GM18951 (cell line): ENCODE data around the gene LRRC51.

Source experiments
- POLR2A ChIP-seq: IDR thresholded peaks from 4 replicates; pipeline ENCODE4 v1.6.1; 2011; ENCODE audit warnings: mild to moderate bottlenecking; ENCODE audit not compliant: insufficient read length, insufficient read depth; ENCODE audit errors: extremely low read depth
- in situ Hi-C: fragments of 300-500 bp; cut with MboI; formaldehyde crosslinking; loops from one replicate; pipeline ENCODE4 v1.12.0; 2022; ENCODE audit warnings: low sequenced_read_pairs, mixed read lengths, inconsistent platforms; ENCODE audit not compliant: unreplicated experiment

LRRC51 gene

DNA sequence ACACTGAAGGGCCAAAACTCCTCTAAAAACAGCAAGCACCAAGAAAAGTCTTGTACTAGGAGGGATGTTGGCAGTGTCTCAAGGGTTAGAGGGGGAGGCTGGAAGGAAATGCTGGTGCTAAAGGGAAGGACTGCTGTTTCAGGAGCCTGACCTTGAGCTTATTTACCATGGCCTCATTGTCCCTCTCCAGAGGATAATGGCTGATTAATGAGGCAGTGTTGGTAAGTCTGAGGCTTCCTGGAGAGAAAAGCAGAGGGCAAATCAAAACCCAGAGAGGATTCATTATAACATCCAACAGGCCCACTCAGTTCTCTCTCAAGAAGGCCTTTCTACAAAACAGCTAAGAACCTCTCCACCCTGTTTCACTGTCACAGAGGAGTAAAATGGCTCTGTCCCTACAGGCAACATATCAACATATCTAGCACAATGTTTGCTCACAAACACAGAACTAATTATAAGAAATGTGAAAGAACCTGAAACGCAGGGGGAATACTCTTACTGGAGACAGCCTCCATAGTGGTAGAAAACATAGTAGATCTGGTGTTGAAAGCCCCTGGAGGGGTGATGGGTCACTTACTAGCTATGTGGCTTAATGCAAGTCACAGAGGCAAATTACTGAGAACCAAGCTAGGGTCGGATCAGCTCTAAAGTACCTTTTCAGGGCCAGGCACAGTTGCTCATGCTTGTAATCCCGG lies 31.7 kb upstream of the LRRC51 start:
- in situ Hi-C loops = no loop called here
- TF ChIP-seq POLR2A = no peak

DNA sequence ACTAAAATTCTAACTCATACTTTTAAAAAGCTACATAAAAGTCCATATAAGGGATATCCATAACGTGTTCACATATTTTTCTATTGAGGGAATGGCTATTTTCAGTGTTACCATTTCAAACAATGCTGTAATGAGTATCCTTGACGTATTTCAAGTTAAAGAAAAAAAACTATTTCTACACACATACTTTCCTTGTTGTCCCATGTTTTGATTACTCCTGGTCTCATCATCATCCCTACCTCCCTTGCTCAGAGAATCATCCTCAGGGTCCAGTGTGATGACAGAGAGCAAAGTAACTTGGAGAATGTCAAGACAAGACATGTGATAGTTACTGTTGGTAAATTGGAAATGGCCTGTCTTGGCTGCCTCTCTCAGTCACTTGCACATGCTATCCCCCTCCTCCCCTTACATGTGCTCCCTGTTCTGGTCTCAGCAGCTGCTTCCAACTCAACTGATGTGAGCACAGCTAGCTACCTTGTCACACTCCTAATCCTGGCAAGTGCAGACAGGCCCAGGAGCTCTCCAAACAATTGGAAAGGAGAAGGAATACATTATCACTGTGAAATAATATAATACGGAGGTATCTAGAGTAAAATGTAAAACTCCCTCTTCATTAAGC lies 22.1 kb upstream of the LRRC51 start:
- in situ Hi-C loops = no loop called here
- TF ChIP-seq POLR2A = no peak

DNA sequence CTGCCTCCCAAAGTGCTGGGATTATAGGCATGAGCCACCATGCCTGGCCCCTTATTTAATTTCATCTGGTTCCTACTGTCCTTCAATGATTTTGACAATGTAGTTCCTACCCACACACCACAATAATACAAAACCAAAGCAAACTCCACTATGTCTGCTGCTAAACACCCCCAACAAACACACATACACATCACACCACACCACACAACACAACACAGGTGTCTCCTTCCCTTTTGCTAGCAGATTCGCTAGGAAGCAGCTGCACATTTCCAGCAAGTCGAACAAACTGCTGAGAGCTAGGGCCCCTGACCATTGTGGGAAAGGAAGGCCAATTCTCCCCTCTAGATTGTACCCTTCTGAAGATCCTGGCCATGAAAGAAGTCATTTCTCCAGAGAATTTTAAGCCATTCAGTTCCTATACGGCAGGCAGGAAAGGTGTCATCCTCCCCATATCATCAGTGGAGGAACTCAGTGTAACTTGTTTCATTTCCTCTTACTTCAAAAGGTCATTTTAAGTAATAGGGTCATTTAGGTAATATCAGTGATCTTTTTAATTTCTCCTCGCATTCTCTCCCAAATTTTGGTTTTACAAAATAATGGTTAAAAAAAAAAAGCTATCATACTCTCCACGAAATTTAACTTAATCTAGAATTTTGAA lies 18.8 kb upstream of the LRRC51 start:
- in situ Hi-C loops = no loop called here
- TF ChIP-seq POLR2A = no peak

DNA sequence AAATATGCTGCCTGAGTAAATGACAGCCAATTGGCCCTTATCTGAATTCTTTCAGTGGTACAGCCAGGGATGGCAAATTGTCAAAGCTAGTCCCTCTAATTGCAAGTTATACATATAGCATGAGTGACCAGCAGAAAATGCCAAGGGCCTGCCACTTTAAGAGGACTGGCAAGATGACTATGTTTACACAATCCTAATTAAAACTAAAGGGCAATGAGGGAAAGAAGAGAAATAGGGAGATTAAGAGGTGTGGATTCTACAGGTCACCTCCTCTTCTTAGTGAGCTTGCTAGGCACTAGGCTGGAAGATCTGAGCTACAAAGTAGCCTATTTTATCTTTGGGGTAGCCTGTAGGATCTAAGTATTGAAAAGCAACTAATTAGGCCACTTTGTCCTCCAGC lies 13.8 kb upstream of the LRRC51 start:
- no peak for TF ChIP-seq POLR2A
- in situ Hi-C loops = no loop called here

DNA sequence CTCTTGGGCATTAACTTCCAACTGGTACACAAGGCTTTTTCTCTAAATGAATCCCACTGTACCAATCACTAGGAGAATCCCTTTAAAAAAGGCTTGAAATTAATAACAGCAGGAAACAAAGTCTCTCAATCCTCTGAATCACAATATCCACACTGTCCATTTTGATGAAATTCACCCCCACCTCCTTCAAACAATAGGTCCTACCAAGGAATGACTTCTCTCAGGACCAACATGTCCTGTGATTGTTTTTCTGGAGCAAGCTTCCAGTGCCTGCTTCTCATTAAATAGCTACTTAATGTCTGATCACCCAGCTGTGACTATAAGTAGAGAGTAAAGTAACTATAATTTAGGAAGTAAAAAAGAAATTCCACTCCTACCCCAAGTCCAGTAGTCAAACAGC lies 13.4 kb upstream of the LRRC51 start:
- in situ Hi-C loops = no loop called here
- no peak for TF ChIP-seq POLR2A

DNA sequence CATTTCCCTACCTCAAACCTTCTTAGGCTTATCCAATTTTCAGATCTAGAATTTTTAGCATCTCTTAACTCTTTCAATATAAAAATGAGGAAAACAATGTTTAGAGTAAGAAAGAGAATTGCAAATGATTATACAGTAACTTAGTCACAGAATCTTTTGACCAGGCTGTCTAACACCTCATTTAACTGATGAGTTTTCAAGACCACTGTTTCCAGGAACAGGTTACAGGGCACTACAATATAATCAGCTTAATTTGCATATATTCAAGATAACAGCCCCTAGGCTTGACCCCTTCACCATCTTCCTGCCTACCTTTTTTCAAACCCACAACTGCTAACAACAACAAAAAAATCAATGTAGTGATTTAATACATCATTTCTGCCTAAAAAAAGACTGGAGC lies 13.0 kb upstream of the LRRC51 start:
- in situ Hi-C loops = no loop called here
- TF ChIP-seq POLR2A = no peak

DNA sequence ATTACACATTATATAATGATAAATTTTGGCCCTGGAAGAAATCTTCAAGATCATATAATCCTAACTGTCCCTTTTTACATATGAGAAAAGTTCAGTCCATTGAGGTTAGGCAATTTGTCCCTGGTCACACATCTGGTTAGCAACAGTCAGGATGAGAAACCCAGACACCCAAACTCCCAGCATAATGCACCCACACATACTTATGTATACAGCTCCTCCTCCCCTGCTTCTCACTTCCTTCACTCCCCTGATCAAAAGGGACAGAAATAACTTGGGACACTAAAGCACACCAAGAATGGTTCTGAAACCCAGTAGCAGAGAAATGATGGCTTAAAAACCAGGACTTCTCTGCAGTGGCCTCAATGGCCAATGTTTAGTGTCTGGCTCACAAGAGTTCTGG lies 11.4 kb upstream of the LRRC51 start:
- in situ Hi-C loops = no loop called here
- TF ChIP-seq POLR2A = no peak

DNA sequence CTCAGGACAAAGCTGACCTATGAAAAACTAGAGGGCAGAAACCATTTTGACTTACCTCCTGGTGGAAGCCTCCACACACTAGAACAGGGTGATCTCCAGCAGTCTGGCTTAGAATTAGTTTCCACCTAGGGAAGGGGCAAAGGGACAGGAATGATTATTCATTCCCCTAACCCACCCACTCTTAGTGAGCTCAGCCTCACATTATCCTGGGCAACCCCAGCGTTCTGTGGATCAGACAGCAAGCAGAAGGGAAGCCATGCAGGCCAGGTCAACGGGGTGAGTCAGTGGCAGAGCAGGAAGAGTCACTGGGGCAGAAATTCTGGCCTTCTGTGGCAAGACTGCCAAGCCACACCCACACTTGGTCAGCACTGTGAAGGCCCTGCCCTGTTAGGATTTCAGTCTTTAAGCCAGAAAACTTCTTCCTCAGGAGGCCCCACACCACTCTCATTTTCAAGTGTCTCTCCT lies 10.8 kb upstream of the LRRC51 start:
- peak; percentile 33 for TF ChIP-seq POLR2A
- in situ Hi-C loops = no loop called here

DNA sequence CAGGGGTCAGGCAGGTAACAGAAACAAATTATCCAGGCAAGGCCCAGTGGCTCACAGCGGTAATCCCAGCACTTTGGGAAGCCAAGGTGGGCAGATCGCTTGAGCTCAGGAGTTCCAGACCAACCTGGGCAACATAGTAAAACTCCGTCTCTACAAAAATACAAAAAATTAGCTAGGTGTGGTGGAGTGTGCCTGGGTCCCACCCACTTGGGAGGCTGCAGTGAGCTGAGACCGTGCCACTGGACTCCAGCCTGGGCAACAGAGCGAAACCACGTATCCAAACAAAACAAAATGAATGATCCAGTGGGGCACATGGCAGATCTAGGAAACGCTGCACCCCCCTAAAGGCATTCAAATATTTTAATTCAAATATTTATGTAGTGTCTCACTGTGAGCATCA lies 10.2 kb upstream of the LRRC51 start:
- TF ChIP-seq POLR2A = no peak
- in situ Hi-C loops = no loop called here

DNA sequence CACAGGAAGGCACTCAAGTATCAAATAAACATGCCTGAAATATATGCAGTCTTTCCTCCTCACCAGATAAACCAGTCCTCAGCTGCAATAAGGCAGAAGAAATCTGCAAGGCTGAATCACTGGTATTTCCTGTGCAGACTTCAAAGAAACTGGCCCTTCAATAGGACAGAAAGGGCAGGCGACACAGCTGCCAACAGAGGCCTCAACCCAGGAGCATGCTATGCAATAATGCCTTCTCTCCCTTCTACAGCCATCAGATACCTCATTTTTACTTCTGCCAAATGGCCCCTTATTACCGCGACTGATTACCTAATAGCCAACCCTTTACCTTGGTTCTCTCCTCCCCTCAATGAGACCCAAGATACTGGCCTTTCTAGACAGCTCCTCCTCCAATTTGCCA lies 8.3 kb upstream of the LRRC51 start:
- no peak for TF ChIP-seq POLR2A
- in situ Hi-C loops = no loop called here

DNA sequence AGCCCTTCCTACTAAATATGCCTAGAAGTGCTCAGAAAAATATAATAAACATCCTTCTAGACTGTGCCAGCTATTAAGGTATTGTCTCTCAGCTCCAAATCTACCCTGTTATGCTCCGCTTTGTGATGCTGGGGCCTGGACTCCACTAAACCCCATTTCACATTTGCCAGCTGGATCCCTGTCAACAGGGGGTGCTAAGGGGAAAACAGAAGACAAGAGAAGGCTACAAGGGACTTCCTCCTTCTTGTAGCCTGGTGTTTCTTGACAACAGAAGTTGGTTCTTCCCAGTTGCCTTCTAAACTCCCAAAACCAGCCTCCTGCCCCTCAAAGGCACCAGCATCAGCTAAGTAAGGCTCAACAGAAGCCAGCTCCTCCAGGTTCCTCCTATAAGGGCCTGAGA lies 5.5 kb upstream of the LRRC51 start:
- no peak for TF ChIP-seq POLR2A
- in situ Hi-C loops = no loop called here

DNA sequence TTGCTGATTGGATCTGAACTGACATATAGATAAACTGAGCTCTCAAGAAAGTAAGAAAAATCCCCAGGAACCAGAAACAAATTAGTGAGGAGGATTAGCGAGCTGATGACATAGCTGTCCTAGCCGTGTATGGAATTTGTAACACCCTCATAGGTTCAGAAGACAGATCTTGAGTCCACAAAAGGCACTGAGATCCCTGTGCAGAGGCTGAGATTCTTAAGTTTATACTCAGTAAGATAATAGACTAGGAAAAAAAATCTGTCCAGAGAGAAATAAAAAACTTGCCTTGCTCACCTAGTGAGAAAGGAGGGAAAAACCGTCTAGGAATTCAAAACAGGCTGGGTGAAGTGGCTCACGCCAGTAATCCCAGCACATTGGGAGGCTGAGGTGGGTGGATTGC lies 4.9 kb upstream of the LRRC51 start:
- in situ Hi-C loops = no loop called here

DNA sequence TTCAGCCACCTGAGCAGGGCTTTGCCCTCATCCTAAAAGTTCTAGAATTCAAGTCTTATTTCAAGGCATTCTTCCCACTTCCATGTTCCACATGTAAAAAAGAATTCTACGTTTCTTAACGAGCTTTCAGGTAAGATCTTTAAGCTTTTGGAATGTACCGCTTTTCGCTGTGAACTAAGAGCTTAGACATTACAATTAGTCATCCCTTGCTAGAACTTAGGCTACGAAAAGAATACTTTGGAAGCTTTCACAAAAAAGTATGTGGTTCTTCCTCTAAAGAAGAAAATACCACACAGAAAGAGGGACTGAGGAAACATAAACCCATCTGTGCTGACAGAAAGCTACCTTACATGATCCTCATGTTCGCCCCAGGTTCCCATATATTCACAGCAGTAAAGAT lies 2.2 kb upstream of the LRRC51 start:
- no peak for TF ChIP-seq POLR2A
- in situ Hi-C loops = no loop called here

More for the DNA sequence above, 4.9 kb upstream of the LRRC51 start:
- TF ChIP-seq POLR2A = no peak

DNA sequence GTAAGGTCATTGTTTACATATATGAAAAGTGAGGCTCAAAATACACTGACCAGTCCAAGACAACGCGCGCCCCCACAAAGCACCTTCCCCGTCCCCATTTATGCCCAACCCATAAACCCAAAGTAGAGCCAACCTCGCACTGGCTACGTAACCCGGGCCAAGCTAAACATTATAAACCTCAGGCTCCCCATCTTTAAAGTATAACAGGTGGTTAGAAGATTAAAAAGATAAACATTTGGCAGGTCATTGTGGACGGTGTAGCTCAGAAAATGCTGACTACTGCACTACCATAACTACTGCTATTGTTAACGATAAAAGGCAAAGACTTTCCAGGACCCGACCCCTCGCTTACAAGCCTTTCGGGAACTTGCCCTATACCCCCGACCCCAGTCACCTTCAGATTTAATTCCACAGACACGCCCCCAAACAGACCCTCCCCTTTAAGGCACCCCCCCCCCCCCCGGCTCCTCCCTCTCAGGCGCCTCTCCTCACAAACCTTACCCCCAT lies 778 bp upstream of the LRRC51 start:
- in situ Hi-C loops = no loop called here
- TF ChIP-seq POLR2A = no peak
